Osteoblast (primary cell): ENCODE measurements around the gene RAB7A. TPM values are rescaled to one million over a fixed set of nuclear protein-coding genes. Genes with fewer than 3 reads are reported as not detected.

Experiments
- DNase-seq: peaks from one replicate; pipeline ENCODE4 v3.0.0; 2011; ENCODE audit warnings: low spot score, mixed read lengths; ENCODE audit not compliant: insufficient read length; ENCODE audit errors: missing footprints
- H2AFZ ChIP-seq: 2 replicates; pipeline ENCODE4 v1.6.0; 2011; ENCODE audit warnings: mild to moderate bottlenecking, low read length
- H3K27ac ChIP-seq: 2 replicates; pipeline ENCODE4 v1.5.1; 2011; ENCODE audit warnings: mild to moderate bottlenecking, low read depth, low read length, moderate library complexity
- H3K27me3 ChIP-seq: 2 replicates; pipeline ENCODE4 v1.6.0; 2012; ENCODE audit warnings: mild to moderate bottlenecking, control low read depth, inconsistent platforms, low read length, moderate library complexity; ENCODE audit not compliant: insufficient read depth
- H3K36me3 ChIP-seq: 2 replicates; pipeline ENCODE4 v1.5.1; 2011; ENCODE audit warnings: mild to moderate bottlenecking, low read length, control low read depth, moderate library complexity; ENCODE audit not compliant: insufficient read depth
- H3K4me1 ChIP-seq: 2 replicates; pipeline ENCODE4 v1.5.1; 2011; ENCODE audit warnings: mild to moderate bottlenecking, low read length, control low read depth, moderate library complexity; ENCODE audit not compliant: insufficient read depth
- H3K4me2 ChIP-seq: 2 replicates; pipeline ENCODE4 v1.6.0; 2011; ENCODE audit warnings: mild to moderate bottlenecking, low read length; ENCODE audit not compliant: insufficient read depth
- H3K4me3 ChIP-seq: fragments of 200-600 bp; sonication (generic); 3 replicates; pipeline ENCODE4 v1.5.1; 2012; ENCODE audit warnings: mild to moderate bottlenecking, low read length, inconsistent platforms; ENCODE audit not compliant: insufficient read depth
- H3K79me2 ChIP-seq: 2 replicates; pipeline ENCODE4 v1.6.0; 2012; ENCODE audit warnings: mild to moderate bottlenecking, low read length, control low read depth, inconsistent platforms; ENCODE audit not compliant: insufficient read depth
- H3K9me3 ChIP-seq: 2 replicates; pipeline ENCODE4 v1.5.1; 2011; ENCODE audit warnings: low read depth, low read length, control low read depth
- H4K20me1 ChIP-seq: 2 replicates; pipeline ENCODE4 v1.6.0; 2012; ENCODE audit warnings: mild to moderate bottlenecking, low read length, control low read depth; ENCODE audit not compliant: insufficient read depth
- total RNA-seq: library from RNA; depleted of rRNA; stranded (reverse); fragments of >200 nt; gene quantifications from 2 replicates; pipeline ENCODE4 v1.2.3, GENCODE V29; 2012
- TF ChIP-seq, protein P1 (sequence below): IDR thresholded peaks from 2 replicates; pipeline ENCODE4 v1.5.1; 2011; ENCODE audit warnings: mild to moderate bottlenecking, low read depth, low read length, moderate library complexity; ENCODE audit errors: extremely low read depth

The RAB7A gene
- total RNA-seq, 1 donor, result 86.1 TPM

DNA sequence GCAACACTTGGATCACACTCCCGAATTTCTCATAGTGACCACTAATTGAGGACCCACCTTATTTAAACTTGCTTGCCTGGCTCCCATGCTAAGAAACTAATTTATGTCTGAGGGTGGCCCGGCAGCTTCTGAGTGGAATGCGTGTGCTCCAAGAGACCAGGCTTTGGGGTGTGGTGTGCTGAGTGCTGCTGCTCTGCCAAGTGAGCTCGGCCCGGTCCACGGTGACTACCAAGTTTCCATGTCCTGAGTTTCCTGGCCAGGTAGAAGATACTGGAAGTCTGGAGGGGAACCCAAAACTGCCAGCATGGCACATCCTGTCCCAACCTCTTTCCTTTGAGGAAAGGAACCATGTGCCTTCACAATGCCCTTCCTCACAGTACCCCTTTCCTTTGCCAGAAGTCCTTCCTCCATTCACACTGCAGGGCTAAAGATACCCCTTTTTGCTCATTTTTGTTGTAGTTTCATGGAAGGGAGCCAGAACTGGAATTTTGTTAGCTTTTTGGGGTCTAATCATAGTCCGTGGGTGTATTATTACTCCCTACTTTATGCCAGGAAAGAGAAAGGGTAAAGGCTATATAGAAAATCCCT is 94.4 kb downstream of the RAB7A start:
- peaks cover 6% of the 10 kb centered on the region for H4K20me1 ChIP-seq
- TF ChIP-seq, protein P1, sequence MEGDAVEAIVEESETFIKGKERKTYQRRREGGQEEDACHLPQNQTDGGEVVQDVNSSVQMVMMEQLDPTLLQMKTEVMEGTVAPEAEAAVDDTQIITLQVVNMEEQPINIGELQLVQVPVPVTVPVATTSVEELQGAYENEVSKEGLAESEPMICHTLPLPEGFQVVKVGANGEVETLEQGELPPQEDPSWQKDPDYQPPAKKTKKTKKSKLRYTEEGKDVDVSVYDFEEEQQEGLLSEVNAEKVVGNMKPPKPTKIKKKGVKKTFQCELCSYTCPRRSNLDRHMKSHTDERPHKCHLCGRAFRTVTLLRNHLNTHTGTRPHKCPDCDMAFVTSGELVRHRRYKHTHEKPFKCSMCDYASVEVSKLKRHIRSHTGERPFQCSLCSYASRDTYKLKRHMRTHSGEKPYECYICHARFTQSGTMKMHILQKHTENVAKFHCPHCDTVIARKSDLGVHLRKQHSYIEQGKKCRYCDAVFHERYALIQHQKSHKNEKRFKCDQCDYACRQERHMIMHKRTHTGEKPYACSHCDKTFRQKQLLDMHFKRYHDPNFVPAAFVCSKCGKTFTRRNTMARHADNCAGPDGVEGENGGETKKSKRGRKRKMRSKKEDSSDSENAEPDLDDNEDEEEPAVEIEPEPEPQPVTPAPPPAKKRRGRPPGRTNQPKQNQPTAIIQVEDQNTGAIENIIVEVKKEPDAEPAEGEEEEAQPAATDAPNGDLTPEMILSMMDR, result no peak

DNA sequence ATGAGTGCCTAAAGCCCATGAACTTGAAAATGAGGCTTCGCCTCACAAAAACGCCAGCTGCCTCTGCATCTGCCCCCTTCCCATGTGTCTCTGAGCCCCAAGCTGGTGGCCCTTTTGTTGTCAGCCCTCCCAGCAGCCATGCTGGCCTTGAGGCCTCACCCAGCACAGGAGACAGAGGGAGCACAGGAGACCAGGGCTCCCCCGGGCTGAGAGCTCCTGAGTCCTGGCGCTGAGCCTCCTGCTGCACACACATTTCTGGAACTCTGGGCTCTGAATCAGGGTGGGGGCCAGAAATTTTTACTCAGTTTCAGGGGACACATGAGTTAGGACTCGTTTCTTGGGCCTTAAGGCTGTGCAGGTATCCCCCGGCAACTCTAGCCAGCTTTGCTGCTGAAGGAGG is 97.0 kb downstream of the RAB7A start:
- H3K9me3 ChIP-seq, result no peaks in the 10 kb centered on the region
- H3K4me3 ChIP-seq, result no peak overlapping the region
- H3K36me3 ChIP-seq, result peaks cover 11% of the 10 kb centered on the region
- no peak overlapping the region for H3K4me2 ChIP-seq
- no peaks in the 10 kb centered on the region for H3K27me3 ChIP-seq
- H3K4me1 ChIP-seq, result no peaks in the 10 kb centered on the region
- no peak overlapping the region for H3K27ac ChIP-seq
- TF ChIP-seq, protein P1, result no peak
- H2AFZ ChIP-seq, result no peak overlapping the region
- H4K20me1 ChIP-seq, result peaks cover 5% of the 10 kb centered on the region
- H3K79me2 ChIP-seq, result no peaks in the 10 kb centered on the region
- DNase-seq, result no peak

More for the DNA sequence above, 94.4 kb downstream of the RAB7A start:
- peaks cover 27% of the 10 kb centered on the region for H3K36me3 ChIP-seq
- no peak for DNase-seq
- no peak overlapping the region for H3K4me2 ChIP-seq
- no peaks in the 10 kb centered on the region for H3K79me2 ChIP-seq
- no peaks in the 10 kb centered on the region for H3K4me1 ChIP-seq
- H3K27me3 ChIP-seq, result no peaks in the 10 kb centered on the region
- H3K4me3 ChIP-seq, result no peak overlapping the region
- no peaks in the 10 kb centered on the region for H3K9me3 ChIP-seq
- H2AFZ ChIP-seq, result no peak overlapping the region
- no peak overlapping the region for H3K27ac ChIP-seq

DNA sequence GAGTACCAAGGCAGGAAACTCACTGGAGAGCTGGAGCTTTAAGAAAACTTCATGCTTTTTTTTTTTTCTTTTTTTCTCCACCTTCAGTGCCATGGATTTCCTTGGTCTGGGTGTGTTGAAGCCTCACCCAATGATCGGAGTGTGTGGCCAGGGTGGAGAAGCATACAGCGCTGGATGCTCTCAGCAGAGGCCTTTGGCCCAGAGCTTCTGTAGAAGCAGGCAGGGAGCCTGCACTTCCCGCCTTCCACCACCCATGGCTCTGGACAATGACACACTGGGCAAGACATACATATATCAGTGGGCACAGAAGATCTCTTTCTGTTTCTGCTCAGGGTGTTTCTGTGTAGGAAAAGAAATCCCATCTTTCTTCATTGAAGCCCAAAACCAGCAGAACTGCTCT is 97.6 kb downstream of the RAB7A start:
- no peaks in the 10 kb centered on the region for H3K79me2 ChIP-seq
- no peak overlapping the region for H3K4me2 ChIP-seq
- peaks cover 5% of the 10 kb centered on the region for H3K36me3 ChIP-seq
- H3K4me3 ChIP-seq, result no peak overlapping the region
- no peak overlapping the region for H2AFZ ChIP-seq
- no peaks in the 10 kb centered on the region for H4K20me1 ChIP-seq
- TF ChIP-seq, protein P1, result no peak
- H3K9me3 ChIP-seq, result no peaks in the 10 kb centered on the region
- H3K27me3 ChIP-seq, result no peaks in the 10 kb centered on the region
- DNase-seq, result no peak
- H3K27ac ChIP-seq, result no peak overlapping the region
- H3K4me1 ChIP-seq, result no peaks in the 10 kb centered on the region

DNA sequence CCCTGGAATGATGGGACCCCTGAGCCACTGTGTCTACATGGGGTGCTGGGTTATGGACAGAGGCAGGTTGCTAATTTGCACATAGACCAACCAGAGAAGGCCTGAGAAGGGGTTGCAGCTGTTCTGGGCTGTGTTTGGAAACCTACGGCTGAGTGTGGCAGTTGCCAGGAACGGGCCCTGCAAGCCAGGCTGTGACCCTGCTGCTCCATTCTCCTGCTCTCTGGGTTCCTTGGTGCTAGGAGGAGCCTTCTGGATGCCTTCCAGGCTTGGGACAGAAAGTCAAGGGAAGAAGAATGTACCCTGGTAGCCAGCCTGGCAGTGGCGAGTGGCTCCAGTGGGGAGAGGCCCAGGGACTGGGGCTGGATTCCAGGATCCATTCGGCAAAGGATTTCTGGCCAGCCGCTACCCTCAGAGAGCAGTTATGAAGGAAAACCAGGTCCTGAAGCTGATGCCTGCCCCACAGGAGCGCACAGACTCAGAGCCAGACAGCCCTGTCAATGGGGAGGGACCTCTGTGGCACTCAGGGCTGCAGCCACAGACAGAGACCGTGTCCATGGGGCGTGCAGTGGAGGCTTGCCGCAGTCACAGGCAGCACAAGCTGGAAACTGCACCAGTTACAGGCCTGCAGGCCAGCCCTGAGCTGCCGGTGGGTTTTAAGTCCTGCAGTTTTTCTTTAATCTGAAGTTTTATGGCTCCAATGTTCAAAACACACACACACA is 98.3 kb downstream of the RAB7A start:
- Histone ChIP-seq H3K4me1 (no peaks in the 10 kb centered on the region), H2AFZ (no peak overlapping the region), H3K36me3 (peaks cover 2% of the 10 kb centered on the region), H3K79me2 (no peaks in the 10 kb centered on the region), H3K27ac (no peak overlapping the region), H3K9me3 (no peaks in the 10 kb centered on the region), H3K27me3 (no peaks in the 10 kb centered on the region), H3K4me2 (no peak overlapping the region), H3K4me3 (no peak overlapping the region), H4K20me1 (no peaks in the 10 kb centered on the region)
- no peak for DNase-seq
- TF ChIP-seq, protein P1, result no peak
